GM21390 (cell line): ENCODE measurements around the gene DPH3.

Experiments used
- ATAC-seq: cut with Tn5 transposase; IDR thresholded peaks from one replicate; pipeline ENCODE4 v1.9.1; 2021; ENCODE audit not compliant: unreplicated experiment

The DPH3 gene

GRCh38 chr3:16257309-16257708, 7.4 kb downstream of the DPH3 start:
- no peak for ATAC-seq

- no peak for ATAC-seq
These were observed 9.0 kb downstream of the DPH3 start for GRCh38 chr3:16255726-16256125.

GRCh38 chr3:16255326-16255725, 9.4 kb downstream of the DPH3 start:
- ATAC-seq, result no peak

- ATAC-seq, result no peak
These were observed 9.8 kb downstream of the DPH3 start for GRCh38 chr3:16254916-16255315.

GRCh38 chr3:16253601-16254000, 11.1 kb downstream of the DPH3 start:
- no peak for ATAC-seq

- no peak for ATAC-seq
These were observed 11.8 kb downstream of the DPH3 start for GRCh38 chr3:16252988-16253387.

GRCh38 chr3:16252243-16252978, 12.3 kb downstream of the DPH3 start:
- ATAC-seq, result no peak

- ATAC-seq, result no peak
These were observed 13.2 kb downstream of the DPH3 start for GRCh38 chr3:16251316-16252085.

- ATAC-seq, result no peak
These were observed 14.9 kb downstream of the DPH3 start for GRCh38 chr3:16249886-16250285.

- ATAC-seq, result no peak
These were observed 15.4 kb downstream of the DPH3 start for GRCh38 chr3:16249336-16249735.

- ATAC-seq, result no peak
These were observed 16.2 kb downstream of the DPH3 start for GRCh38 chr3:16248556-16248955.

GRCh38 chr3:16247282-16248061, 17.3 kb downstream of the DPH3 start:
- ATAC-seq, result peak; percentile 83

GRCh38 chr3:16245609-16246008, 19.1 kb downstream of the DPH3 start:
- no peak for ATAC-seq

GRCh38 chr3:16243706-16244490, 20.8 kb downstream of the DPH3 start:
- no peak for ATAC-seq

GRCh38 chr3:16242177-16242576, 22.6 kb downstream of the DPH3 start:
- ATAC-seq, result no peak

GRCh38 chr3:16241225-16241624, 23.5 kb downstream of the DPH3 start:
- ATAC-seq, result no peak

- ATAC-seq, result no peak
These were observed 24.3 kb downstream of the DPH3 start for GRCh38 chr3:16240229-16241023.

GRCh38 chr3:16239780-16240179, 25.0 kb downstream of the DPH3 start:
- no peak for ATAC-seq

GRCh38 chr3:16239086-16239770, 25.5 kb downstream of the DPH3 start:
- ATAC-seq, result no peak
